Muscle of arm (tissue), 12 donors: ENCODE results near the gene SYMPK. TPM values are rescaled to one million over a fixed set of nuclear protein-coding genes. Genes with fewer than 3 reads are reported as not detected.
A peak's percentile ranks its signal among the peaks of the same experiment; 100 is the strongest.

Source experiments
- DNase-seq: peaks from one replicate; pipeline ENCODE4 v3.0.0-alpha.2; 2013
- polyA plus RNA-seq, 12 donors: library from polyadenylated mRNA; unstranded; fragments of 120-200 nt; gene quantifications; one replicate each; pipeline ENCODE4 v1.2.1, GENCODE V29; 2013; ENCODE audit not compliant: insufficient read length in 12 of 12

The SYMPK gene
- polyA plus RNA-seq, 12 donors: 28.4 to 63.7 (median 36.7) TPM; not detected in 1

DNA sequence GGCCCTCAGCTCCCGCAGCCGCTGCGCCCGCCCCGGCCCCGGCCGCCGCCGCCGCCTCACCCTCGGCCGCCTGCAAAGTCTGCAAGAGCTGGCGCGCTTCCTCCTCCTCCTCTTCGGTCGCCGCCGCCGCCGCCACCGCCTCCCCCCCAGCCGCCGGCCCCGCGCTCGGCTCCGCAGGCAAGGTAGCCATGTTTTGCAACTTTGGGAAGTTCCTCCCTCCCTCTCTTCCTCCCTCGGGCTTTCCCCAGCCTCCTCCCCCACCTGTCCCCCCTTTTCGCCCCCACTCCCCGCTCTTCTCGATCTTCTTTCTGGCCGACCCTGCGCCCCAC lies 94.3 kb downstream of the SYMPK start:
- no peak for DNase-seq

DNA sequence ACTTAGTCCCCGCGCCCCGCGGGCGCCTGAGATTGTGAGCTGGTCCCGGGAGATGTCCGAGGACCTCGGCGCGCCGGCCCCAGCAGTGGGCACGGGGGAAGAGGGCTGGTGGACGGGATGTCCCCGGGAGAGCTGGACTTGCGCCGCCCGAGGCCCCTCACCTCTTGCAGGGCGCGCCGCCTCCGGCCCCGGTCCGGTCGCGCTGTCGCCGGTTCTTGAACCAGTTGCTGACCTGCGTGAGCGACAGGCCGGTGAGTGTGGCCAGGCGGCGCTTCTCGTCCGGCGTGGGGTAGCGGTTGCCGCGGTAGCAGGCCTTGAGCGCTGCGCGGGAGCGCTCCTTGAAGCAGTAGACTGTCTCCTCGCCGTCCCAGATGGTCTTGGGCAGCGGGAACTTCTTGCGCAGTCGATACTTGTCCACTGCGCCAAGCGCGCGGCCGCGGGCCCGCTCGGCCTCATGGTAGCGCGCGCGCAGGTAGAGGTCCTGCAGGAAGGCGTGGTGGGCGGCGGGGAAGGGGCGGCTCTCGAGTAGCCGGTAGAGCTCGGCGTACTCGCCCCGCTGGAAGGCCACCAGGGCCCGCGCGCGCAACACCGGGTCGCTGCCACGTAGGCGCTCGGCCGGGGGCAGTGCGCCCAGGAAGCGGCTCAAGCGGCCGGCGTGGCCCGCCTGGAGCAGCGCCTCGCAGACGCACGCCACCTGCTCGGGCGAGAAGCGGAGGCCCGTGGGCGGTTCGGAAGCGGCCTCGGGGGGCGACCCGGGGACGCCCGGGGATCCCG lies 94.9 kb downstream of the SYMPK start:
- DNase-seq: peak; percentile 78

GRCh38 chr19:45767410-45767880 lies 95.5 kb downstream of the SYMPK start:
- peak; percentile 86 for DNase-seq

- no peak for DNase-seq
Observed at GRCh38 chr19:45766869-45767346, 96.0 kb downstream of the SYMPK start.

GRCh38 chr19:45766296-45766868 lies 96.6 kb downstream of the SYMPK start:
- DNase-seq: no peak

GRCh38 chr19:45765702-45766295 lies 97.1 kb downstream of the SYMPK start:
- no peak for DNase-seq

Other genes with a start within 250 kb of the SYMPK start
- 10 to 100 TPM in 5 of 12 donors, 1 to 10 TPM in 5, not detected in 2; 6.0 to 24.8 (median 9.9) TPM for gene EML2, start 223.8 kb downstream of the SYMPK start, polyA plus RNA-seq
- 1 to 10 TPM in 2 of 12 donors, under 1 TPM in 6, not detected in 4; 0.17 to 1.4 (median 0.42) TPM for gene GIPR, start 194.9 kb downstream of the SYMPK start, polyA plus RNA-seq
- 100 to 1,000 TPM in 11 of 12 donors, not detected in 1; 157 to 300 (median 239) TPM for gene SNRPD2, start 171.2 kb downstream of the SYMPK start, polyA plus RNA-seq
- gene QPCTL, start 170.5 kb downstream of the SYMPK start, polyA plus RNA-seq: 1 to 10 TPM in 10 of 12 donors, not detected in 2; 2.6 to 5.9 (median 4.0) TPM
- gene FBXO46, start 132.3 kb downstream of the SYMPK start, polyA plus RNA-seq: 10 to 100 TPM in 8 of 12 donors, 1 to 10 TPM in 3, not detected in 1; 8.3 to 31.5 (median 13.2) TPM
- gene MEIOSIN, start 129.7 kb downstream of the SYMPK start, polyA plus RNA-seq: not detected
- 10 to 100 TPM in 11 of 12 donors, not detected in 1; 10.5 to 46.5 (median 15.5) TPM for gene SIX5, start 93.9 kb downstream of the SYMPK start, polyA plus RNA-seq
- gene DMPK, start 80.7 kb downstream of the SYMPK start, polyA plus RNA-seq: 100 to 1,000 TPM in 11 of 12 donors, not detected in 1; 161 to 353 (median 263) TPM
- gene DMWD, start 70.3 kb downstream of the SYMPK start, polyA plus RNA-seq: 100 to 1,000 TPM in 1 of 12 donors, 10 to 100 TPM in 11; 28.6 to 389 (median 43.8) TPM
- not detected for gene RSPH6A, start 47.8 kb downstream of the SYMPK start, polyA plus RNA-seq
- not detected for gene FOXA3, start 1.2 kb upstream of the SYMPK start, polyA plus RNA-seq
- gene IRF2BP1, start 23.0 kb upstream of the SYMPK start, polyA plus RNA-seq: 10 to 100 TPM in 10 of 12 donors, 1 to 10 TPM in 1, not detected in 1; 8.9 to 27.3 (median 12.8) TPM
- 1 to 10 TPM in 11 of 12 donors, not detected in 1; 2.2 to 7.6 (median 3.7) TPM for gene MYPOP, start 39.5 kb upstream of the SYMPK start, polyA plus RNA-seq
- not detected for gene NANOS2, start 51.6 kb upstream of the SYMPK start, polyA plus RNA-seq
- gene NOVA2, start 110.7 kb upstream of the SYMPK start, polyA plus RNA-seq: 1 to 10 TPM in 11 of 12 donors, not detected in 1; 2.8 to 4.8 (median 3.7) TPM
- 10 to 100 TPM in 1 of 12 donors, 1 to 10 TPM in 10, not detected in 1; 4.5 to 12.3 (median 5.6) TPM for gene CCDC61, start 132.3 kb upstream of the SYMPK start, polyA plus RNA-seq
- gene PGLYRP1, start 159.9 kb upstream of the SYMPK start, polyA plus RNA-seq: 1 to 10 TPM in 1 of 12 donors, under 1 TPM in 6, not detected in 5; 0.28 to 4.1 (median 0.62) TPM
- 1 to 10 TPM in 10 of 12 donors, not detected in 2; 1.4 to 8.9 (median 5.1) TPM for gene IGFL4, start 177.9 kb upstream of the SYMPK start, polyA plus RNA-seq